GM18499 (cell line): ENCODE measurements around the gene APBA3.

Experiments
- ATAC-seq: cut with Tn5 transposase; IDR thresholded peaks from one replicate; pipeline ENCODE4 v1.9.1; 2021; ENCODE audit warnings: moderate number of reproducible peaks; ENCODE audit not compliant: insufficient read depth, unreplicated experiment

The APBA3 gene

GRCh38 chr19:3788996-3789778 is 27.7 kb upstream of the APBA3 start:
- no peak for ATAC-seq

GRCh38 chr19:3785938-3786824 is 24.7 kb upstream of the APBA3 start, which contains the start of gene MATK:
Gene MATK, minus strand, starts transcription at chr19:3786381. Its CDS starts 1,246 bp downstream, at chr19:3785135.
- no peak for ATAC-seq

GRCh38 chr19:3785451-3785937 is 24.0 kb upstream of the APBA3 start:
- no peak for ATAC-seq

- no peak for ATAC-seq
Observed at GRCh38 chr19:3784607-3785450, 23.3 kb upstream of the APBA3 start.

- no peak for ATAC-seq
Observed at GRCh38 chr19:3783660-3784584, 22.4 kb upstream of the APBA3 start.

GRCh38 chr19:3782903-3783302 is 21.4 kb upstream of the APBA3 start:
- no peak for ATAC-seq

GRCh38 chr19:3782330-3782729 is 20.8 kb upstream of the APBA3 start:
- ATAC-seq, result no peak

- ATAC-seq, result no peak
Observed at GRCh38 chr19:3781603-3782002, 20.1 kb upstream of the APBA3 start.

GRCh38 chr19:3780786-3781304 is 19.4 kb upstream of the APBA3 start:
- ATAC-seq, result no peak

GRCh38 chr19:3778899-3779723 is 17.6 kb upstream of the APBA3 start:
- ATAC-seq, result no peak

- ATAC-seq, result no peak
Observed at GRCh38 chr19:3778104-3778867, 16.8 kb upstream of the APBA3 start.

- no peak for ATAC-seq
Observed at GRCh38 chr19:3776479-3777040, 15.1 kb upstream of the APBA3 start.

GRCh38 chr19:3775831-3776230 is 14.3 kb upstream of the APBA3 start:
- no peak for ATAC-seq

- no peak for ATAC-seq
Observed at GRCh38 chr19:3775374-3775711, 13.9 kb upstream of the APBA3 start.

- ATAC-seq, result no peak
Observed at GRCh38 chr19:3774621-3775373, 13.3 kb upstream of the APBA3 start.

GRCh38 chr19:3773814-3774515 is 12.5 kb upstream of the APBA3 start:
- ATAC-seq, result no peak
